DOHH2 (cell line): ENCODE results near the gene NDP.

Experiments used
- H3F3A ChIP-seq: fragments of 200-600 bp; sonication (generic), shearing (Covaris generic); 2 replicates; pipeline ENCODE4 v1.6.0; 2016; ENCODE audit warnings: antibody characterized with exemption, mild to moderate bottlenecking; ENCODE audit not compliant: control insufficient read depth, insufficient read depth
- H3K27ac ChIP-seq: fragments of 200-600 bp; sonication (generic); 2 replicates; pipeline ENCODE4 v1.5.1; 2014; ENCODE audit warnings: low read depth, mild to moderate bottlenecking, low read length, moderate library complexity
- H3K27me3 ChIP-seq: fragments of 200-600 bp; sonication (generic); 2 replicates; pipeline ENCODE4 v1.6.1; 2014; ENCODE audit warnings: mild to moderate bottlenecking, low read length, mixed read lengths; ENCODE audit not compliant: control insufficient read depth
- H3K36me3 ChIP-seq: fragments of 200-600 bp; sonication (generic); 2 replicates; pipeline ENCODE4 v1.6.1; 2014; ENCODE audit warnings: mild to moderate bottlenecking, low read length, moderate library complexity, mixed read lengths; ENCODE audit not compliant: control insufficient read depth
- H3K4me1 ChIP-seq: fragments of 200-600 bp; sonication (generic); 2 replicates; pipeline ENCODE4 v1.6.1; 2014; ENCODE audit warnings: mild to moderate bottlenecking, low read length, mixed read lengths; ENCODE audit not compliant: control insufficient read depth
- H3K4me2 ChIP-seq: fragments of 200-600 bp; sonication (generic); 2 replicates; pipeline ENCODE4 v1.6.0; 2014; ENCODE audit warnings: mild to moderate bottlenecking, low read length, moderate library complexity
- H3K4me3 ChIP-seq: fragments of 200-600 bp; sonication (generic); 2 replicates; pipeline ENCODE4 v1.5.1; 2014; ENCODE audit warnings: mild to moderate bottlenecking, low read length, mixed read lengths
- H3K79me2 ChIP-seq: fragments of 200-600 bp; sonication (generic); 2 replicates; pipeline ENCODE4 v1.6.1; 2014; ENCODE audit warnings: mild to moderate bottlenecking, low read length, mixed read lengths; ENCODE audit not compliant: control insufficient read depth
- H3K9me2 ChIP-seq: fragments of 200-600 bp; sonication (generic); replicated peaks from 2 replicates; pipeline ENCODE4 v1.6.1; 2014; ENCODE audit warnings: mild to moderate bottlenecking, low read length, mixed read lengths; ENCODE audit not compliant: control insufficient read depth
- H3K9me3 ChIP-seq: fragments of 200-600 bp; sonication (generic); 2 replicates; pipeline ENCODE4 v1.6.1; 2014; ENCODE audit warnings: antibody characterized with exemption, low read length, mixed read lengths; ENCODE audit not compliant: control insufficient read depth, insufficient read depth
- H4K20me1 ChIP-seq: fragments of 200-600 bp; sonication (generic); 2 replicates; pipeline ENCODE4 v1.6.0; 2014; ENCODE audit warnings: low read depth, mild to moderate bottlenecking, antibody characterized with exemption, low read length, moderate library complexity; ENCODE audit not compliant: control insufficient read depth, insufficient read depth
- EZH2phosphoT487 ChIP-seq: fragments of 200-600 bp; sonication (generic); IDR thresholded peaks from 2 replicates; pipeline ENCODE4 v1.6.1; 2017; ENCODE audit warnings: borderline replicate concordance, mild to moderate bottlenecking, antibody characterized with exemption, low read length, moderate library complexity, mixed read lengths
- TF ChIP-seq, protein P1 (sequence below): fragments of 200-600 bp; sonication (generic); IDR thresholded peaks from one replicate; pipeline ENCODE4 v1.5.1; 2014; ENCODE audit warnings: antibody characterized with exemption, mild to moderate bottlenecking, low read depth, low read length; ENCODE audit not compliant: poor library complexity, severe bottlenecking

Gene NDP

DNA sequence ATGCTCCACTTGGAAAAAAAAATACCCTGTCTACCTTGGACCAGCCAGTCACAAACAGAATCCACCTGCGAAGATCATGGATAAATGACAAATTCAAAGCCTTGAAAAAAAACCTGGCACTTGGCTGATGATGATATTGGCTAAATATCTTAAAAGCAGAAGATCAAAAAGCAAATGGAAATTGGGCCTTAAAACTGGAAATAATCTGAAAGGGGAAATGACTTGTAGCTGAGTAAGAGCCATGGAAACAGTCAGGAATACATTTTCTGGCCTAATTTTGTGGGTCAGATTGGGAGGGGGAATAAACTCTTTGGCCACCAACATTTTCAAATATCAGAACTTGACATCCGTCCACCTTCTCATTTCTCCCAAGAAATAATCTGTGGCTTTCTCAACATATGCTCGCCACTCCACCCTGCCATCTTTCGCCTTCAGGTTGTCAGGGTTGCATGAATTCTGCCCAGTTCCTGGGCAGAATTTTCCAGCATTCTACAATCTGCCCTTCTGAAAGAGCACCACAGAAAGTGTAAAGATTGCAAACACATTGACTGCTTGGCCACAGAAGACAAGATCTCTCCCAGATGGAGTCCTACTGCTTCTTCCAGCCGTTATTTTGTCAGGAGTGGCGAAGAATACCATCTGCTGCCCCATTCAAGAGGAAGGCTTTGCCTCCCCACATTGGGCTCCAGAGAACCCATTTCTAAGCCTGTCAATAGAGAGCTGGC is 1.7 kb upstream of the NDP start:
- Histone ChIP-seq H3K4me3 (no peak overlapping the region), H3K79me2 (no peaks in the 10 kb centered on the region), H4K20me1 (no peaks in the 10 kb centered on the region), H3F3A (no peaks in the 10 kb centered on the region), H3K4me1 (no peaks in the 10 kb centered on the region), H3K27ac (no peak overlapping the region), H3K9me2 (no peaks in the 10 kb centered on the region), H3K9me3 (no peaks in the 10 kb centered on the region), H3K27me3 (no peaks in the 10 kb centered on the region), H3K36me3 (no peaks in the 10 kb centered on the region), H3K4me2 (no peak overlapping the region)
- TF ChIP-seq, protein P1, sequence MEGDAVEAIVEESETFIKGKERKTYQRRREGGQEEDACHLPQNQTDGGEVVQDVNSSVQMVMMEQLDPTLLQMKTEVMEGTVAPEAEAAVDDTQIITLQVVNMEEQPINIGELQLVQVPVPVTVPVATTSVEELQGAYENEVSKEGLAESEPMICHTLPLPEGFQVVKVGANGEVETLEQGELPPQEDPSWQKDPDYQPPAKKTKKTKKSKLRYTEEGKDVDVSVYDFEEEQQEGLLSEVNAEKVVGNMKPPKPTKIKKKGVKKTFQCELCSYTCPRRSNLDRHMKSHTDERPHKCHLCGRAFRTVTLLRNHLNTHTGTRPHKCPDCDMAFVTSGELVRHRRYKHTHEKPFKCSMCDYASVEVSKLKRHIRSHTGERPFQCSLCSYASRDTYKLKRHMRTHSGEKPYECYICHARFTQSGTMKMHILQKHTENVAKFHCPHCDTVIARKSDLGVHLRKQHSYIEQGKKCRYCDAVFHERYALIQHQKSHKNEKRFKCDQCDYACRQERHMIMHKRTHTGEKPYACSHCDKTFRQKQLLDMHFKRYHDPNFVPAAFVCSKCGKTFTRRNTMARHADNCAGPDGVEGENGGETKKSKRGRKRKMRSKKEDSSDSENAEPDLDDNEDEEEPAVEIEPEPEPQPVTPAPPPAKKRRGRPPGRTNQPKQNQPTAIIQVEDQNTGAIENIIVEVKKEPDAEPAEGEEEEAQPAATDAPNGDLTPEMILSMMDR: no peak
- no peak for TF ChIP-seq EZH2phosphoT487

DNA sequence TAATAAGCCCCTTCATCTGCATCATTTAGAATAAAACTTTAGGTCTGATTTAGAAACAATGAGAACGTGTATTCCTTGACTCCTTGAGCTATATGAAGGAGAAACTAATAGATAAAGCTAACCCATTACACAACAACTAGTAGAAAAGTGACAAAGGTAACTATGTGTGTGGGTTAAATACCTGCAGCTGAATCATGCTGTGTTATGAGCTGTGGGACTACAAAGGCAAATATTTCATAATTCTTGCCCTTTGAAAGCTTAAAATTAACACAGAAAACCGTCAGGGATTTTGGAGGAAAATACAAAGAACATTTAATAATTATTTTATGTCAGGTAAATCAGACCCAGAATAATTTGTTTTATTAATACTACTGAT is 898 bp upstream of the NDP start:
- H3K36me3 ChIP-seq: no peaks in the 10 kb centered on the region
- H3K4me1 ChIP-seq: no peaks in the 10 kb centered on the region
- H3F3A ChIP-seq: no peaks in the 10 kb centered on the region
- no peak overlapping the region for H3K27ac ChIP-seq
- no peaks in the 10 kb centered on the region for H3K9me2 ChIP-seq
- H3K27me3 ChIP-seq: no peaks in the 10 kb centered on the region
- H4K20me1 ChIP-seq: no peaks in the 10 kb centered on the region
- H3K4me2 ChIP-seq: no peak overlapping the region
- no peak overlapping the region for H3K4me3 ChIP-seq
- no peak for TF ChIP-seq EZH2phosphoT487
- TF ChIP-seq, protein P1: no peak
- no peaks in the 10 kb centered on the region for H3K9me3 ChIP-seq
- no peaks in the 10 kb centered on the region for H3K79me2 ChIP-seq

DNA sequence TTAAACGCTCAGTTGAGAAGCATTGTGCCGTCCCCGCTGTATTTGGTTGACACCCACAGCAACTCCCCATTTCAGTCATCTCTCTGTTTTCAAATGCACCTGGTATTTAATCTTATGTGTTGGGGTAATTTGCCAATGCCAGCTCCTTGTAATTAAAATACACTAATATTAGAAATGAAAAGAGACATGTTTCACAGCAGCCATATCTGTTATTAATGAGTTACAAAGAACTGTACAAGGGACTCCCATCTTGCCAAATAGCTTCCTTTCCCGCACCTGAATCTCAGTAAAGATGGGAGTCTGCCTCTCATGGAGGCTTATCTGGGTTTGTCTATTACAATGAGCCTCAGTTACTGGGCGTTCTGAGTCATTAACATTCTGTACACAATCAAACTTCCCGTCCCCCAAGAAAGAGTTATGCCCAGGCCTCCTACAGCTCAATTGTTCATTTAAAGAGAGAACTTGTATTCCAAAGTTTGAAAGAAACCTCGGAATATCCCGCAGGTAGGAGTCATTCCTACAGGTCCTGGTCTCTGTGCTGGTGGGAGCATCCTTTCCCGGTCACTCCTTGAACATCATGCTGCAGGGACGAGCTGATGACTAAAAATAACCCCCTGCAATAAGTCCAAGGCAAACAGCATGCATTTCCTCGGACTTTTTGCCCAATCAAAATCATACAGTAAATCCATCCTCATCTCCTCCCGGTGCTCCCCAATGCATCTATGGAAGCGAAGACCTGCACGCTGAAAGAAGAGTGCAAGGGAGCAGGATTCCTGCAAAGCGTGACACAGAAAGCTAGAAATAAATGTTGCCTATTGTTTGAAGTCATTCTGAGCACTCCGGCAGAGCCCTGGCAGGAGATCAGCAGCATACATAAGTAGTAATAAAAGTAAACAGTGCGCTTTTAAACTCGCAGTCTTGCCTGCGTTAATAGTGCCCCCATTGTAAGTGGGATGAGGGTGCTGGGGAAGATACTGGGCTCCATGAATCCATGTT is 926 bp downstream of the NDP start:
- Histone ChIP-seq H3K4me3 (no peak overlapping the region), H3K27ac (no peak overlapping the region), H3K27me3 (no peaks in the 10 kb centered on the region), H3K4me2 (no peak overlapping the region), H3K4me1 (no peaks in the 10 kb centered on the region), H3K36me3 (no peaks in the 10 kb centered on the region), H3K9me2 (no peaks in the 10 kb centered on the region), H3F3A (no peaks in the 10 kb centered on the region), H3K79me2 (no peaks in the 10 kb centered on the region), H3K9me3 (no peaks in the 10 kb centered on the region), H4K20me1 (no peaks in the 10 kb centered on the region)
- TF ChIP-seq, protein P1: no peak
- TF ChIP-seq EZH2phosphoT487: no peak
